GM21529 (cell line): Measurements from ENCODE around the gene GRN.
"Not testable (repeated sequence)": the region's sequence is repeated elsewhere in the genome, so short reads cannot be mapped to it uniquely, and the experiment has no call there.

ENCODE experiments used
- ATAC-seq: cut with Tn5 transposase; IDR thresholded peaks from one replicate; pipeline ENCODE4 v1.9.1; 2021; ENCODE audit not compliant: unreplicated experiment

GRN gene

GRCh38 chr17:44345454-44346026 lies 438 bp downstream of the GRN start:
- no peak for ATAC-seq

- ATAC-seq: no peak
Observed at GRCh38 chr17:44346064-44346844, 1.2 kb downstream of the GRN start.

- not testable (repeated sequence) for ATAC-seq
Observed at GRCh38 chr17:44347206-44348055, 2.3 kb downstream of the GRN start.

GRCh38 chr17:44348234-44348987 lies 3.3 kb downstream of the GRN start:
- peak; percentile 41 for ATAC-seq

GRCh38 chr17:44348988-44349364 lies 3.9 kb downstream of the GRN start:
- ATAC-seq: no peak

- ATAC-seq: no peak
Observed at GRCh38 chr17:44349553-44350070, 4.5 kb downstream of the GRN start.

GRCh38 chr17:44350733-44351226 lies 5.7 kb downstream of the GRN start:
- ATAC-seq: no peak

- no peak for ATAC-seq
Observed at GRCh38 chr17:44351464-44351863, 6.4 kb downstream of the GRN start.

GRCh38 chr17:44351961-44352827 lies 7.1 kb downstream of the GRN start:
- ATAC-seq: no peak

- ATAC-seq: no peak
Observed at GRCh38 chr17:44352828-44353671, 7.9 kb downstream of the GRN start.

- no peak for ATAC-seq
Observed at GRCh38 chr17:44353672-44354331, 8.7 kb downstream of the GRN start.

GRCh38 chr17:44354582-44355561 lies 9.8 kb downstream of the GRN start:
- no peak for ATAC-seq

- no peak for ATAC-seq
Observed at GRCh38 chr17:44355642-44356099, 10.6 kb downstream of the GRN start.

GRCh38 chr17:44356241-44356640 lies 11.1 kb downstream of the GRN start:
- ATAC-seq: no peak

GRCh38 chr17:44358066-44358465 lies 13.0 kb downstream of the GRN start:
- no peak for ATAC-seq

GRCh38 chr17:44359006-44359405 lies 13.9 kb downstream of the GRN start:
- ATAC-seq: no peak
